T-helper 1 cell (primary cell): ENCODE results near the gene GALNT2.

ENCODE experiments used
- DNase-seq, 5 donors: peaks; one replicate each; pipeline ENCODE4 v3.0.0-alpha.2; 2012 to 2020

GALNT2 gene

DNA sequence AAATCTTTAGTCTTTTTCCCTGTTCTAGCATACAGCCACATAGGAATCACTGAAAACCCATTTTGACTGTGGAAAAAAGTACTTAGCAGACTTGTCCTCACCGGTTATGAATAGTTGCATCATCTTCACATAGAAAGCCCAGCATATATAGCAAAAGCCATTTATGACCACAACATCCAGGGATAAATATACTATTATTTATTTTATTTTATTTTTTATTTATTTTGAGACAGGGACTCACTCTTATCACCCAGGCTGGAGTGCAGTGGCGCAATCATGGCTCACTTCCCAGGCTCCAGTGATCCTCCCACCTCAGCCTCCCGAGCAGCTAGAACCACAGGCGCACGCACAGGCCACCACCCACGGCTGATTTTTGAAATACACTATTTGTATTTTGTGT lies 175.3 kb downstream of the GALNT2 start:
- DNase-seq: no peak

DNA sequence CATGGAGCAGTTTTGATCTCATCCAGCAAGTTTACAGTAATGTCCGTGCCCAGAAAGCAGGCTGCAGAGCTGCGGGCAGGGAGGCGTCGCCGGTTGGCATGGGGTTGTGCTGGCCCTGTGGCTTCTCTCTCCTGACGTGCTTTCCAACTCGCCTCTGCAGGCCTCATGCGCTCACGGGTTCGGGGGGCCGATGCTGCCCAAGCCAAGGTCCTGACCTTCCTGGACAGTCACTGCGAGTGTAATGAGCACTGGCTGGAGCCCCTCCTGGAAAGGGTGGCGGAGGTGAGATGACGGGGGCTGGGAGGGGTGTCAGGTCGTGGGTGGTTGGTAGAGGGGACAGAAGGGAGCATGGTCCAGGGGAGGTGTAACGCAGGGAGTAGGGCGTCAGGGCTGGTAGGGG lies 176.1 kb downstream of the GALNT2 start:
- no peak for DNase-seq

DNA sequence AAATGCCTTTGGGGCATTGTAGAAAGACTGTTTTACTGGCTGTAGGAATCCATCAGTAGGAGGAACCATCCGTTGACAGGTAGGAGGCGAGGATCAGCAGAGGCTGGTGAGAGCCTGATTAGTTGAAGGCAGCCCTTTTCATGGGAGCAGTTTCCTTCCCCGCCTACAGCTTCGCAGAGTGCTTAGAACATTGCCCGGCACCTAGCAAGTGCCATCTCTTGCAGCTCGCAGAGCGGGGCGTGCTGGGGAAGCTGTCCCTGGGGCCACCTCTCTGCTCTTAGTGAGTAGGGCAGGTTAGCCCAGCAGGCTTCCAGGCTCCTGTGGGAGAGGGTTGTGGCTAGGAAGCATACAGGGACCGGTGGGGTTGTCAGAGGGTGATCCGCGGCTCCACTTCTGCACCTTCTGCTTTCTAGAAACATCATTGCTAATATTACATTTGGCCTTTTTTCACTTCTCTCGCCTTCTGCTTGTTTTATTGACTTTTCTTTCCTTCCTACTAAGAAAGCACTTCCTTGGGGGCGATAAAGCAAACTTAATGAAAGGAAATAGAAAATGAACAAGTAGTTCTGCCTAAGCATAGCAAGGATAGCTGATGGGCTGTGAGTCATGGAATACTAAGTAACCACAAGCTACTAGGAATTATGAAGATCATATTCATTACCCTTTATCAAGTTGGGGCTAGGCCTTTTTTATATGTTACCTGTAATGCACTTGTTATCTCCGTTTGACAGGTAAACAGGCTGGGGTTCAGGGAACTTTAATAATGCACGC lies 176.7 kb downstream of the GALNT2 start:
- no peak for DNase-seq

DNA sequence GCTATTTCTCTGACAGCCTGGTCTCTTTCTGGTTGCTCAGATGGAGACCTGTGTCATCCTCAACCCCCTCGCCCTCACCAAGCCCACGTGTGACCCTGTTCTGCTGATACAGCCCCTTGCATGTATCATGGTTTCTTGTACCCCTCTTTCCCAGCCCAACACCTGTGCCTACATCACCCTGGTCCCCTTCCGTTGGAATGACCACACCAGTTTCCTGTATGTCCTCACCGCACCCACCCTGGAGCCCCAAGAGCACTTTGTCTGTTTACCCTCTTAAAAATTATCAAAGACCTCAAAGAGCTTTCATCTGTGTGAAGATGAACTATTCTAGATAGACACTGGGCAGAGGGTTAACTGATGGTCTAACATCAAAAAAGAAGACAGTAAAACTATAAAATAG lies 179.5 kb downstream of the GALNT2 start:
- no peak for DNase-seq

DNA sequence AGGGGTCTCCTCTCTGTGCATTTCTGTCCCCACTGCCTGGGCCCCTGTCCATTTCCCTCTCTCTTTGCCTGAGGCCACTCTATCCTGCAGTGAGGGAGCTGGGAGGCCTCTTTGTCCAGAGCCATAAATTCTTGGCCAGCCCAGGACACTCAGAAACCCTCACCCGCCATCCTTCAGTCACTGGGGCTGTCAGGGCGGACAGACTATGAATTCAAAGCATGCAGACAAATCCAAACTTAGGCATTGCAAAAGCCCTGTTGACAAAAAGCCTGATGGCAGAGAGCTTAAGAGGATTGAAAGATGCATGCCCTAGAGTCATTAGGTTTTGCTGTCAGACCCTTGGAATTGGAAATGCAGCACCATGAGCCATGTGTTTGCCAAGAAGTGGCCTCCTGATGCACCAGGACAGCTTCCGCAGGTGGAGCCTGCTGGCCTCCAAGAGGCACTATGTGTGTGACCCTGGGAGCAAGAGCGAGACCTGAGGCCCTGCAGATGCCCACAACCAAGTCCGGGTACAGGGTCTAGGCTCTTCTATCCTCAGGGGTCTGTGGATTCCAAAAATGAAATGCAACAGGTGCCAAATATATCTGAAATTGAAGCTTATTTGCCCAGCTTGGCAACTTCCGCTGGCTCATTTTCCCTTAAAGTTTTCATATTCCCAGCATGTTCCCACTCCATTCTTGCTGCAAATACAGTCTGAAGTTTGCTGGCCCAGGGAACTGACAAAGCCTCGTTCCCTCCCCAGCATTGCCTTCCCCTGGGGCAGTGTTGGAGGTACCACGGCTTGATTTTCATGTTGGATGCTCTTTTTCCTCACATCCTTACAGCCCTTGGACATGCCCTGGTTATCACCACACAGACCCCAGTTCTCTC lies 181.2 kb downstream of the GALNT2 start:
- no peak for DNase-seq

DNA sequence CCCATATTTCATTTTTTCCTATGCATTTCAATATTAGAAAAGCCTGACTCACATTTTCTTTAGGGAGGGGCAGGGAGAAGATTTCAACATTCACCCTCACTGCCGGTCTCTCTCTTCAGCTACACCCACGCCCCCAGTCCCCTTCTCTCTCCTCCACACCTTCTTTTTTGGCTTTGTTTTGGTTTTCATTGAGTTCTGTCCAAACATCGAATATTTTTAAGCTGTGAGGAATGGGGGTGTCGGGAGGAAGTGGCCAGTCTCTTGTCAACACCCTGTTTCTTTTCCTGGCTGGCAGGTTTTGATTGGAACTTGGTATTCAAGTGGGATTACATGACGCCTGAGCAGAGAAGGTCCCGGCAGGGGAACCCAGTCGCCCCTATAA lies 181.8 kb downstream of the GALNT2 start:
- no peak for DNase-seq

DNA sequence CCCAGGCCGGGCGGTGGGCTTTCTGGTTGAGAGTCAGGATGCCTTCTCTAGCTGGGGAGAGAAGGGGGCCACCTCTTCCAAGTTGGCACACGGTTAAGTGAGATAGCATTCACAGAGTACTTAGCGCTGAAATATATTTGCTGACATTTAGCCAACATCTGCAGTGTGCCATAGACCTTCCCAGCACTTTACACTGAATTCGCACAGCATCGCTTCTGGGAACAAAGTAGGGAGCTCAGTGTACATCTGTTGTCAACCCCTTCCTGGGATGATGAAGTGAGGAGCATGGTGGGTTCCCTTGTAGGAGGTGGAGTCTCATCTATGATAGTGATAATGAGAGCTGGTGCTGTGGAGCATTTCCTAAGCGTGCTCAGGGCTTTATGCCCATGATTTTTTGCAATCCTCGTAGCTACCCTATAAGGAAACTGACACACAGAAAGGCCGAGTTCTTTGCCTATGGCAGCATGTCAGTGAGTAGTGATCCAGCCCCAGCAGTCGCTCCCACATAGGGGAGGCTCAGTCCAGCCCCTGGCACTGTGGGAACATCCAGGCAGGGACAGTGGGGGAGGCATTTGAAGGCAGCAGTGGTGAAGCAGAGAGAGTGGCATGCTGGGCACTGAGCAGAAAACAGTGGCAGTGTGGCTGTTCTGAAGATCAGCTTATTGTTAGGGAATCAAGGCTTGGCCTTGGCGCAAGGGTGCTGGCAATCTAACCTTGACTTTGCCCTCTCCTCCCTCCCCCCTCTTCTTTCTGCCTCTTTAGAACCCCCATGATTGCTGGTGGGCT lies 182.8 kb downstream of the GALNT2 start:
- no peak for DNase-seq

DNA sequence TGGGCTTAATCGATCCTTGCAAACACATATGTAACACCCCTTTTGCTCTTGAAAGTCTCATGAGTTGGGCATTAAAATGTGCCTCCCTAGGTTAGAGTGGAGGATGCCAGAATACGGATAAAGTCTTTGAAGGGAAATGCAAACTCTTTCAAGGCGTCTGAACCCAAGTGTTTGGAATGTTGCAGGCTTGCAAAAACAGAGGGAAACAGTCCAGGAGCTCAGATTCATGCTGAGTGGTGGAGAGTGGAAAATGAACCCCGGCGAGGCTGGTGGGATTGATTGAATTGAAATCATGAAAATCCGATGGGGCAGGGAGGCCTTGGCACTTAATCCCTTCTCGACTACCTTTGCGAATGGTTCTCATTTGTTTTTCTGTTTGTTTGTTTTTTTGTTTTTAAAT lies 183.6 kb downstream of the GALNT2 start:
- no peak for DNase-seq

DNA sequence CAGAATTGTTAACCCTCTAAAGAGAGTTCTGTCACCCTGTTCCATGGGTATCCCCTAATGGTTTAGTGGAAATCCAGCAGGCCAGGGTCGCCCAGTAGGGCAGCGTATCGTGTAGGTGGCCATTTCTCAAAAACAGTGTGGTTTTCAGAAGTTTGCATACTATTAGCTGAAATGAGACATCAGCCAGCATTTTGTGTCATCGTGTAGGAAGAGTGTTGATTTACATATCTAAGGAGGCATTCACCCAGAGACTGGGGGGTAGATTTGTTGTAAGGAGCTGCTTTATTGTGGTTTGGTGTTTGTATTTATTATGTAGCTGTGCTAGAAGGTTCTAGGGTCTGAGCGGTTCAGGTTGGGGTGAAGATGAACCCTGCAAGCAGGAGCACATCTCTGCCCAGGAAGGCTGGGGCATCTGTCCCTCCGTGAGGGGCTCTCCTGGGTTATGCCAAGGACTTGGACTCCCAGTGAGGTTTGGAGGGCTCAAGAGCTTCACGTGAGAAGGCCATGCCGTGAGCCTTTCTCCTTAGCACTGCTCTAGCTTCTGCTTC lies 184.7 kb downstream of the GALNT2 start:
- DNase-seq: no peak

DNA sequence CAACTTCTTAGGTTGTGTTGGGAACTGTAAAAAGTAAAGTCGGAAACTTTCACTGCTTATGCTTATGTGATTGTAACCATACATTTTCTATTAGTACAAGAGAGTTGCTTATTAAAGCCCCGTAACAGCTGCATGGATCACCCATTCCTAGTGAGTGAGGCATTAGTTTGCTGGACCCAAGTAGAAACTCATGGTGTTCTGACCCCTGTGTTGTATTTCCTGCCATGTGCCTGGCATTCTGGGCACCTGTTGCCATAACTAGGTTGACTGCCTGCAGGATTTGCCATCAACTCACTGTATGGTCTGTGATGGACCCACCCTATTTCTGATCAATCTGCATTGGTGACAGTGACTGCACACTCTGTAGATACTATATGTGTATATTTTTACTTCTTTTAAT lies 186.1 kb downstream of the GALNT2 start:
- DNase-seq: no peak

DNA sequence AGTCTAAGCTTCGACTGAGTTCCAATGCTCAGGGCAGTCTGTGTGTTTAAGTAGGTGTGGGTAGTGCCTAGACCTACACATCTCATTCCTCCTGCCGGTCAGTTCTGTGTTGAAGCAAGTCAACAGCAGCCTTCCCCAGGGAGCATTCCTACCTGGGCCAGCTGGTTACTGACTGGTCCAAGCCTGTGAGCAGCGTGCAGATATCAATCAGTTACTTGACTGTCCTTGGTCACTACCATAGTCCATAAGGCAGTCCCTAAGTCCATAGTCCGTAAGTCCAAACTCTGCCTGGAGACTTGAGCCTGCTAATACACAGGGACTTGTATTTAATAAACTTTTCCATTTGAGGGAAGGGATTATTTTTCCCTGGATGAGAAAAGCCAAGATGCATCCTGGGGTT lies 187.2 kb downstream of the GALNT2 start:
- DNase-seq: no peak

DNA sequence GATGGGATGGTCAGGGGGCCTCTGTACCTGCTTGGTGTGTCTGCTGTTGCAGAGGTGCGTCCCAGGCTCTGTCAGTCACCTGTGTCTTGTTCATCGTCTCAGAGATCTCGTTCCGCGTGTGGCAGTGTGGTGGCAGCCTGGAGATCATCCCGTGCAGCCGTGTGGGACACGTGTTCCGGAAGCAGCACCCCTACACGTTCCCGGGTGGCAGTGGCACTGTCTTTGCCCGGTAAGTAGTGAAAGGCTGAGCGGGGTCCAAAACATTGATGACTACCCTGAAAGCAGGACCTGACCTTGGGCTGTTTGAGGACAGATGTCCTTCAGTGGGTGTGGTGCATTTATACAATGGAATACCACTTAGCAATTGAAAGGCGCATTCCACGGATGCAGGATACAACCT lies 188.1 kb downstream of the GALNT2 start:
- no peak for DNase-seq

DNA sequence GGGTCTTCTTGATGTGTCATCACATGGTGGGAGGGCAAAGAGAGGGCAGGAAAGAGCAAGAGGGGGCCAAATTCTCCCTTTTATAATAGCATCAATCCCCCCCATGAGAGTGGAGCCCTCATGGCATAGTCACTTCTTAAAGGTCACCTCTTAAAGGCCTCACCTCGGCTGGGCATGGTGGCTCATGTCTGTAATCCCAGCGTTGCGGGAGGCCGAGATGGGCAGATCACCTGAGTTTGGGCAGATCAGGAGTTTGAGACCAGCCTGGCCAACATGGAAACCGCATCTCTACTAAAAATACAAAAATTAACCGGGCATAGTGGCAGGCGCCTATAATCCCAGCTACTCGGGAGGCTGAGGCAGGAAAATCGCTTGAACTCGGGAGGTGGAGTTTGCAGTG lies 189.0 kb downstream of the GALNT2 start:
- DNase-seq: no peak

DNA sequence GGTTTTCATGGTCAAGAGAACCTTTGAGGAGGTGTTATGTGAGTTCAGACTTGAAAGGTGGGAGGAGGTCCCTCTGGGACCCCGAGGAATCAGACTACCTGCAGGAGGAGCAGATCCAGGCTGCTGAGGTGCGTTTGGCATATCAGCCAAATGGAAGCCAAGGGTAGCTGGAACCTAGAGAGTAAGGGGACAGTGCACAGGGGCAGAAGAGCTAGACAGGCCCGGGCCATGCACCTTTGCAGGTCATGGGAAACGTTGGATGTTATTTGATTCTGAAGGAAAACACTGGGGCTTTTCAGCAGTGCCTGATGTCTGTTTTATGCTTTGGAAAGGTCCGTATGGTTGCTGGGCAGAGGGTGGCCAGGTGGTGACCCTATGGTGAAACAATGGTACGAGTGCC lies 189.9 kb downstream of the GALNT2 start:
- no peak for DNase-seq

DNA sequence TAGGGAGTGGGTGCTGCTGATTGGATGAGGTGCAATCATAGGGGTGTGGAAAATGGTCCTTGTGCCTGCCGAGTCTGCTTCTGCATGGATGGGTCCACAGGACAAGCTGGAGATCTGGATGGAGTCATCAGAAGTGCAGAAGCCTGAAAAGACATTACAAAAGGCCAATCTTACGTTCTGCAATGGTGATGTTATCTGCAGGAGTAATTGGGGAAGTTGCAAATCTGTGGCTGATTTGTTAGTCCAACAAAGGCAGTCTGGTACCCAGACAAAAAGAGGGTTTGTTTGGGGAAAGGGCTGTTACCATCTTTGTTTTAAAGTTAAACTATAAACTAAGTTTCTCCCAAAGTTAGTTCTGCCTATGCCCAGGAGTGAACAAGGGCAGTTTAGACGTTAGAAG lies 192.6 kb downstream of the GALNT2 start:
- no peak for DNase-seq

DNA sequence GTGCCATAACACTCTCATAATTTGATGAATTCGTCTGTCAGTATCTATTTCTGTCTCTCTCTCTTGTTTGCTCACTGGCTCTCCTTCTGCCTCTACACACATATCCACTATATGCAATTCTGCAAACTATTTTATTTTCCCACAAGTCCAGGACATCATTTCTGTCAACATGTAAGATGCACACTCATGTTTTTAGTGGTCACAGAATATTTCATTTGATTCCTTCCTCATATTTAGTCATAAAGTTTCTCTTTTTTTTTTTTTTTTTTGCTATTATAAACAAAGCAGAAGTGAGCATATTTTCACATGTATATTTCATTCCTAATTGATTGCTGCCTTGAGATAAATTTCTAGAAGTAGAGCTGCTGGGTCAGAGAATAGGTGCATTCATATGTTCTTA lies 193.8 kb downstream of the GALNT2 start:
- DNase-seq: no peak

DNA sequence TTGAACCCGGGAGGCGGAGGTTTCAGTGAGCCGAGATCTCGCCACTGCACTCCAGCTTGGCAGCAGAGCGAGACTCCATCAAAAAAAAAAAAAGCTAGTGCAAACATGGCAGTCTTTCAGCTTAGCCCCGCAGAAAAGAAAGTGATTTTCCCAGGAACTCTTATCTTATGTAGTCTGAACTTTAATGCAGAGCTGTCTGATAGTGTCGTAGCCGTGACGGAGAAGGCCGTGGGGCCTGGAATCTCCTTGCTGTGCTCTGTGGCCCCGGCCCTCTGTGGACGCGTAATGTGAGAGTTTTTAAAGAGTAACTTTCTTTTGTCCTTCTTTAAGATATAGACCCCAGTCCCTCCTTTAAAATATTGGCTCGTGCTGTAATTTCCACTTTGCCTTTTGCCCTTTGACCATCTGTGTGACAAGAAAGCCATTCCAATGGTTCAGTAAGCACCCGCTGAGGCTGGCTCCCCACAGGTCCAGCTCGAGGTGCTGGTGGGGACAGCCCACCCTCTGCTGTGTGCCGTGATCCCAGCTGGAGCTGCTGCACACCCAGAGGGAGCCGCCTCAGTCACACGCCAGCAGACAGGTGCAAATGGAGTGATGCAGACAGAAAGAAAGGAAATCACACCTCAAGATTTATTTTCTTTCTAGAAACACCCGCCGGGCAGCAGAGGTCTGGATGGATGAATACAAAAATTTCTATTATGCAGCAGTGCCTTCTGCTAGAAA lies 195.1 kb downstream of the GALNT2 start:
- DNase-seq: no peak

DNA sequence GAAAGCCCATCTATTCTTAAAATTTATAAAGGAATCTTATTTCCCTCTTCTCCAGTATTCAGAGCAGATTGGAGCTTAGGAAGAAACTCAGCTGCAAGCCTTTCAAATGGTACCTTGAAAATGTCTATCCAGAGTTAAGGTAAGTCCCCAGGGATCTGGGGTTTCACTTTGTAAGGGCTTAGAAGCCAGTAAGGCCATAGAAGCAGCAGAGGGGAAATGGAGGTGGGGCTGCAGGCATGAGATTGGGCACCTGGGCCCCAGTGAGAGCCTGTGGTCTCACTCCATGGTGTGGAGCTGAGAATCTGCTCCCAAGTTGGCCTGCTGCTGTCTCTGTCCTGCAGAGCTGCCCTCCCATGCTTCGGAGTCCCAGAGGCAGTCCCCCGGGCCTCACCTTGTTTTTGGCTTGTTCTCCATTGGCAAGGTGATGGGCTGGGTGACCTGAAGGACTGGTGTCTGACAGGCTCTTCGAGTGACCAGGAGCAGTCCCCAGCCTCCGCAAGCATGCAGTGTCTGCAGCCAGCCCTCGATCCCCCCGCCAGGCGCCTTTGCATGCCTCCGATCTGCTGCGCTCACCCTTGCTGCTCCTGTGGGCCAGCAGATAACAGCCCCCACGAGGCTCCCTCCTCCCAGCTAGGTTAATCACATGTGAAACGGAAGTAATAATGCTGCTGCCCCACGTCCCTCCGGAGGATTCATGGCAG lies 196.0 kb downstream of the GALNT2 start:
- no peak for DNase-seq

DNA sequence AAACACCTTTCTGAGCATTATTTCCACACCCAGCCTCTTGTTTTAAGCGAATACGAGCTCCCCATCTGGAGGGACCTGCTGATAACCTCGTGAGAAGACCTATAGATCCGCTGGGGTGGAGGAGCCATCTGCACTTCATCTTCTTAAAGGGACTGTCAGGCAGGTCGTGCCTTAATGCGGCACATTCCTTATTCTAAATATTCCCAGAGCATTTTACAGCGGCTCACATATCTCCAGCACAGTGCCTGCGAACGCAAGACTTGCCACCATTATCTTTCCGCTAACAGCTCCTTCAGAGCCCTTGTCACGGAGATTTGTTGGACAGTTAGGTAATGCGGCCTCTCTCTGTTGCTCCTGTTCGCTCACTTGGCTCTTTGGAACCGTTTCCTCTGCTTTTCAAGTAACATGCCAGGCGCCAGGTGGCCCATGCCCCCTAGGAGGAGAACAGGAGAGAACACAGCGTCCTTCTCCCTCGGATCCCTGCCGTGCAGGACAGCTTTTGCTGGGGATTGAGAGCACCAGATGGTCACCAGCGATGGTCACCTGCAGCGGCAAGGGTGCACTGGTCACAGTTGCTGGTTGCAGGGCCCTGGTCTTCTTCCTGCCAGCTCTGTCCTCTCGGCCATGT lies 196.6 kb downstream of the GALNT2 start:
- DNase-seq: no peak

DNA sequence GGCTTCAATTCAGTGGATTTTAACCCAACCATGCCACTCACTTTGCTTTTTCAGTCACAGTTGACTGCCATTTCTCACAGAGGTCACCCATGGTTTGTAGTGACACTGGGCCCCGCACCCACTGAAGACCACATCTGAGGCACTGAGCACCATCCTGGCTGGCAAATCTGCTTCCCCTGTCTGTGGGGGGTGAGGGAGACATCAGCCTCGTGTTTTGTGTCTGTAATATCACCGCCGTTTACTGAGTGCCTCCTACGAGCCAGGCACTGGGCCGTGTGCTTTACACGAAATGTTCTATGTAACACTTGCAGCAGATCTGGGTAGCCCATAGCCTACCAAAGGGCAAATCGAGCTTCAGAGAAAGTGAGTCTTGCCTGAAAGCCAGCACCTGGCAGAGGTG lies 197.3 kb downstream of the GALNT2 start:
- no peak for DNase-seq
